ENCODE measurements around the gene ZFC3H1.

DNA sequence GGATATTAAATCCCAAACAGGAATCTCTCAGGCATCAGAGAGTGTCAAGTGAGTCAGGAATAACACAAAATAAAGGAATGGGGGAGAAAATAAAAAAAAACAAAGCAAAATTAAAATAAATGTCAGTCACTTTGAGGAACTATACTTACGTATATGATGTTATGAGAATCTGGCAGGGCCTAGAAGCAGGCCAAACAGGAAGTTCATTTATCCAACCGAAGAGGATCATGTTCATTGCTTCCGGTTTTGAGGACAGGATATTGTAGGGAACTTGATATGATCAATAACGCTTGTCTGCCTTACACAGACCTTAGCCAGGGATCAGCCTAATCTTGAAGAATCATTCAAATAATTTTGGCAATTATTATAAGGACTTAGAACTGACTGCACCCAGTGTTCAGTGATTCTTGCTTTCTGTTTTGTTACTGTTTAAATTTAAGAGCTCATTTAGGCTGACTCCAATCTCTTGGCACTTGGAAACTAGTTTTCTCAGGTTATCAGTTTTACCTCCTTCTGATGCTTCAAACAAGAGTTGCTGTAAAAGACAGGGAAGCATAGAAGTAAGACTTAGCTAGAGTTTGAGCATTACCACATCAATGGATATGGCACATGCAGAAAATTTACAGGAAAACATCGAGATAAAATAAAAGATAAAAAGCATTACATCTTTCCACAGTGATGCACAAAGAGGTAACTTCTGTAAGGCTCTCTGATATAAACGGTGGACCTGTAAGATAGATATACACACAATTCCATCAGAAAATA is 53.4 kb downstream of the ZFC3H1 start:
- TF ChIP-seq, protein P1, sequence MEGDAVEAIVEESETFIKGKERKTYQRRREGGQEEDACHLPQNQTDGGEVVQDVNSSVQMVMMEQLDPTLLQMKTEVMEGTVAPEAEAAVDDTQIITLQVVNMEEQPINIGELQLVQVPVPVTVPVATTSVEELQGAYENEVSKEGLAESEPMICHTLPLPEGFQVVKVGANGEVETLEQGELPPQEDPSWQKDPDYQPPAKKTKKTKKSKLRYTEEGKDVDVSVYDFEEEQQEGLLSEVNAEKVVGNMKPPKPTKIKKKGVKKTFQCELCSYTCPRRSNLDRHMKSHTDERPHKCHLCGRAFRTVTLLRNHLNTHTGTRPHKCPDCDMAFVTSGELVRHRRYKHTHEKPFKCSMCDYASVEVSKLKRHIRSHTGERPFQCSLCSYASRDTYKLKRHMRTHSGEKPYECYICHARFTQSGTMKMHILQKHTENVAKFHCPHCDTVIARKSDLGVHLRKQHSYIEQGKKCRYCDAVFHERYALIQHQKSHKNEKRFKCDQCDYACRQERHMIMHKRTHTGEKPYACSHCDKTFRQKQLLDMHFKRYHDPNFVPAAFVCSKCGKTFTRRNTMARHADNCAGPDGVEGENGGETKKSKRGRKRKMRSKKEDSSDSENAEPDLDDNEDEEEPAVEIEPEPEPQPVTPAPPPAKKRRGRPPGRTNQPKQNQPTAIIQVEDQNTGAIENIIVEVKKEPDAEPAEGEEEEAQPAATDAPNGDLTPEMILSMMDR (conservative IDR thresholded peaks at IDR 0.05), result no peak
- no peak for TF ChIP-seq EZH2 (IDR thresholded peaks at IDR 0.05; ENCODE audit: low read depth)
